GM18870 (cell line): ENCODE data around the gene TRPM2.

Experiments
- ATAC-seq: cut with Tn5 transposase; IDR thresholded peaks from one replicate; pipeline ENCODE4 v1.9.1; 2021; ENCODE audit warnings: moderate library complexity; ENCODE audit not compliant: unreplicated experiment

Gene TRPM2

DNA sequence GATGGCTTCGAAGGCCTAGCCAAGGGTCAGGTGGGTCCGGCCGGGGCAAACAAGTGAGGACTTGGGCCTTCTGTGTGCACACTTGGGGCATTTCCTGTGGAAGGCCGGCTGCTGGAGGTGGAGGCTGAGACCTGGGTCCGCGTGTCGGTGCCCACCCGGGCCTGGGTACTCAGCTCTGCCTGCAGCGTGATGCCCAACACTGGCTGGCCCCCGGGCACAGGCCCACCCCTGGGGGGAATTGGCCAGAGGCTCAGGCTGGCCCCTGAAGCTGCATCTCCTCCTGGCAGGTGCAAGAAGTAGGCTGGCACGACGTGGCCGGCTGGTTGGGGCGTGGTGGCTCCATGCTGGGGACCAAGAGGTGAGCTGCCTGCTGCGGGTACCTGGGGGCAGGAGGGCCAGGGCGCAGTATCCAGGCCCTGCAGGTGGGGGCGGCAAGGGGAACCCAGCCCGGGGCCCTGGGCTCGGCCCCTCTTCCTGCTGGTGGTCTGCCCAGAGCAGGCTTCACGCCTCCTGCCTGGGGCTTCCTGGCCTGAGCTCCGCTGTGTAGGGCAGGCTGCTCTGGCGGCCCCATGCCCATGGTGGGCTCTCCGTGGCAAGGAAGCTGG, 31.5 kb upstream of the TRPM2 start:
- no peak for ATAC-seq

DNA sequence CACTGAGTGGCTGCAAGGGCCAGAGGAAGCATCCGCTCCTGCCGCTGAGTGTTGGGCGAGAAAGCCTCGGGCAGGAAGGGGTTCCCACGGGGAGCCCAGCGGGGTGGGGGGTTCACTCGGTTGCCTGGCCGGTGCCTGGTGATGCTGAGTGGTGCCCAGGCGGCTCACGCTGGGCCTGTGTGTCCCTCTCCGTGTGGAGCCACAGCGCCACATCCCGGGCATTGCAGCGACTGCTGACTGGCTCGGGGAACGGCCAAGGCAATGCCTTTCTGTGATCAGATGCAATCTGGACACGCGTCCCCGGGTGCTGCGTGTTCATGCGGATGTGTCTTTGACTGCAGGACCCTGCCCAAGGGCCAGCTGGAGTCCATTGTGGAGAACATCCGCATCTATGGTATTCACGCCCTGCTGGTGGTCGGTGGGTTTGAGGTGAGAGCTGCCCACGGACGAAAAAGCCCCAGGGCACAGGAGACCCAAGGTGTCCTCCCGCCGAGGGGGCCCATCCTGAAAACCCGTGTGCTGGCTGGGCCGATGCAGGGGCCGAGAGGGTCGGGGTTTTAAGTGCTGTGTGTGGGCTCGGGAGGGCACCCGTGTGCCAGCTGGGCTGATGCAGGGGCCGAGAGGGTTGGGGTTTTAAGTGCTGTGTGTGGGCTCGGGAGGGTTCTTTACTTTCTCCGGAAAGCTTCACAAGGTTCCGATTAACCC, 30.6 kb upstream of the TRPM2 start:
- no peak for ATAC-seq

DNA sequence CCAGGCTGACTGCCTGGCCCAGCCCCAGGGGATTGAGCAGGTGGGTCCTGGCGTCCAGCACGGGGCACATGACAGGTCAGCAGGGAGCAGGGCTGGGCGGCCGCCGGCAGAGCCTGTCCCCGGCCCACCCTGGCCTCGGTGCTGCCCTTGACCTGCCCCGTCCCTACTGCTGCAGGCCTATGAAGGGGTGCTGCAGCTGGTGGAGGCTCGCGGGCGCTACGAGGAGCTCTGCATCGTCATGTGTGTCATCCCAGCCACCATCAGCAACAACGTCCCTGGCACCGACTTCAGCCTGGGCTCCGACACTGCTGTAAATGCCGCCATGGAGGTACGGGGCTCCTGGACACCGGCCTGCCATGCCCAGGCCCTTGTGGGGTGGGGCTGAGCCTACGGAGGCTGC, 29.8 kb upstream of the TRPM2 start:
- no peak for ATAC-seq

DNA sequence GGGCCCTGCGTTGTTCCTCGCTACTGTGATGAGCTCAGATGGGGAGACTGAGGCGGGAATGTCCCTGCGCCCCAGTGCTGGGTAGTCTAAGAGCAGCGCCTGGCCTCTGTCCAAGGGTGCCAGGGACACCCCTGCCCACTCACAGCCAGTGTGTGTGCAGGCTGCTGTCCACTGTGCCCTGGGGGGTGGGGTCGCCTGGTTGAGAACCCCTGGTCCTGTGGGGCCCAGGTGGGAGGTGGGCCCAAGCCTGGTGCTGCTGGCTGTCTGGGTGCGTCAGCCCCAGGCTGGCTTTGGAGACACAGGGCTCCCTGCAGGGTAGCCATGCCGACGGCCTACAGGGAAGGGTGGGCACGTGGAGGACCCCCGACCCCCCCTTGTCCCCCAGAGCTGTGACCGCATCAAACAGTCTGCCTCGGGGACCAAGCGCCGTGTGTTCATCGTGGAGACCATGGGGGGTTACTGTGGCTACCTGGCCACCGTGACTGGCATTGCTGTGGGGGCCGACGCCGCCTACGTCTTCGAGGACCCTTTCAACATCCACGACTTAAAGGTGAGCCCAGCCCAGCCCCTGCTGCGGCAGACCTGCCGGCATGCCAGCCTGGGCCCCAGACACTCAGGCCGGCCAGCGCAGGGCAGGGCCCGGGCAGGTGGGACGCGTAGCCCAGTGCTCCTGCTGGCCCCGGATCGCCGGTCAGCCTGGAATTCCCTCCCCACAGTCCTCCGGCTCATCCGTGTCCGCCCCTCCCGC, 29.1 kb upstream of the TRPM2 start:
- ATAC-seq = no peak

DNA sequence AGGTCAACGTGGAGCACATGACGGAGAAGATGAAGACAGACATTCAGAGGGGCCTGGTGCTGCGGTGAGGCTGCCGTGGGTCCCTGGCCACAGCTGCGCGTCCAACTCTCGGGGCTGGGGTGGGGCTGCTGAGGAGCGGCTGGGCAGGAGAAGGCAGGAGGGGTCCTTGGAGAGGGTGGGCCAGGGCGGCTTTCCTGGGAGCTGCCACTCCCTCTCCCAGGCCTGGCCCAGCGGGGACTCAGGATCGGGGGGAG, 28.6 kb upstream of the TRPM2 start:
- ATAC-seq = no peak

DNA sequence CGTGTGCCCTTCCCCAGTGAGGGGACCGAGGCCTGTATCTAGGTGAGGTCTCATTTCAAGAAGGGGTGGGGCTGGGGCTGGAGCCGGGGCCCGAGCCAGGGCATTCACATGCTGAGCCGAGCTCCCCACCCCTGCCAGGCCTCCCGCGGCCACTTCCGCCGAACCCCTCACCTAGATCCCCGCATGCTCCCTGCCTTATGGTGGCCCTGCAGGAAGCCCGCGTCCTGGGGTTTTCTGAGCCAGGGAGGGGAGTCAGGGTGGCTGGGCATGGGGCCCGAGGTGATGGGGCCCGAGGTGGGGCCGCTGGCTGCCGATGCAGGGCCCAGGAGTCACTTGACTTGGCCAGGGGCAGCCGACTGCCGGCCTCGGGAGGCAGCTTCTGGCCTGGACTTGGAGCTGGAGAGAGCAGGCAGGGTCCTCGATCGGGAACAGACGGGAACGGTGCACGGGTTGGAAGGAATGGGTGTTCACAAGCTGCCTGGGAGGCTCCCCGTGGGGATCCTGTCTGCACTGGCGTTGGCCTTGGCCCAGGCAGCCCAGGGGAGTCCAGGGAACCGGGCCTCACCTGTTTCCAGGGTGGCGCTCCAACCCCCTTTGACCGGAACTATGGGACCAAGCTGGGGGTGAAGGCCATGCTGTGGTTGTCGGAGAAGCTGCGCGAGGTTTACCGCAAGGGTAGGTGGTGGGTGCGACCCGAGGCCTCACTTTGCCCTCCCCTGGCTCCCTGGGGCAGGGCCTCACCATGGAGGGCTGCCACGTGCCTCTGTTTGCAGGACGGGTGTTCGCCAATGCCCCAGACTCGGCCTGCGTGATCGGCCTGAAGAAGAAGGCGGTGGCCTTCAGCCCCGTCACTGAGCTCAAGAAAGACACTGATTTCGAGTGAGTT, 27.8 kb upstream of the TRPM2 start:
- ATAC-seq = no peak

DNA sequence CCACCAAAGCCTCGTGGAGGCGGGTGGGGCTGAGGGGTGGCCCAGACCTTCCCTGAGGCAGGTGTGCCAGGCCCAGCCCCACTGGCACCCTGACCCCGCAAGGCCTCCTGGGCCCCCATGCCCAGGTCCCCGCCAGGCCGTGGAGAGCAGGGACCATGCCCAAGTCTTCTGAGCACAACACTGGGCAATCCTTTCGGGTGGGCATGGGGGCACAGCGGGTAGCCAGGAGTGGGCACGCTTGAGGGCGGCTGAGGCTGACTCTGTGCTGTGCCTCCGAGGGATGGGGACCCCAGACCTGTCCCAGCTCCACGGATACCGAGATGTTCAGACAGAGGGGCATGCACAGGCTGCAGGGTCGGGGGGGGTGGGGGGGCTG, 27.2 kb upstream of the TRPM2 start:
- no peak for ATAC-seq

DNA sequence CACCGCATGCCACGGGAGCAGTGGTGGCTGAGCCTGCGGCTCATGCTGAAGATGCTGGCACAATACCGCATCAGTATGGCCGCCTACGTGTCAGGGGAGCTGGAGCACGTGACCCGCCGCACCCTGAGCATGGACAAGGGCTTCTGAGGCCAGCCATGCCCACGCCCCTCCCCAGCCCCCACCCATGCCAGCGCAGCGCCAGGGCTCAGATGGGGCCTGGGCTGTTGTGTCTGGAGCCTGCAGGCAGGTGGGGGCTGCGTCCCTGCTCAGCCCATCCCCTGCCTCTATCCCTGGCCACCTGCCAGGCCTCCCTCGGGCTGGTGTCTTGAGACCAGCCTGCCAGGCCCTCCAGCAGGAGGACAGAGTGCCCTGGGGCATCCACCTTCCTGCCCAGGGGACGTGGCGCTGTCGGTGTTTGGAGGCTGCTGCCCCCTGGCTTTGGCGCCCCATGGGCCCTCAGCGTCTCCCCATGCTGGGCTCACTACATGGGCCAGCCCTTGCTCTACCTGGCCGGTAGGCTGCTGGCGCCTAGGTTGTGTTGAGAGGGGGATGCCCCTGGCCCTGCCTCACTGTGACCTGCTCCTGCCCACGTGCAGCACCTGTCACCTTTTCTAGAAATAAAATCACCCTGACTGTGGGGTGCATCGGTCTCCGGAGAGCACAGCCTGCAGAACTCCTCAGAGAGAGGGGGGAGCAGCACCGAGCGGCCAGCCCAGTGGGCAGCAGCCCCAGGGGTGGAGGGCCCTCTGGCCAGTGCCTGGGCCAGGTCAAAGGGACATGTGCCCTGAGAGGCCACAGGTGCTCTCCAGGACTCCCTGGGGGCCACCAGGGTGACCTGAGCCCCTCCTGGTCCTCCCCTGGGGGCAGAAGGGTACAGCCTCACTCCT, 26.5 kb upstream of the TRPM2 start:
- ATAC-seq = no peak

DNA sequence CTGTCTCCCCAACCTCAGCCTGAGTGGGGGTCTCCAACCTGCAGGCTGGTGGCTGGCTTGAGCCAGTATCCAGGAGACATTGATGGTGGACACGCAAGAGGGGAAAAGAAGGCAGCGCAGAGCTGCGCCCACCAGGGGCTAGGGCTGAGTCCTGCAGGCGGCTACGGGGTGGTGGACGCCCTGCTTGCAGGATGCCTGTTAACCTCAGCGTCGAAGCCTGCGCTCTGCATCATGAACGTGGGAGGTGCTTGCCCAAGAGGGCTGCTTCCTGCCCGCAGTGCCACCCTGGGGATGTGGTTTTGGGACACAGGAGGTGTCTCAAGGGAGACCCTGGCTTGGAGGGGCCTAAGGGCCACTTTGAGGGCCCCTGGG, 25.8 kb upstream of the TRPM2 start:
- ATAC-seq = no peak

DNA sequence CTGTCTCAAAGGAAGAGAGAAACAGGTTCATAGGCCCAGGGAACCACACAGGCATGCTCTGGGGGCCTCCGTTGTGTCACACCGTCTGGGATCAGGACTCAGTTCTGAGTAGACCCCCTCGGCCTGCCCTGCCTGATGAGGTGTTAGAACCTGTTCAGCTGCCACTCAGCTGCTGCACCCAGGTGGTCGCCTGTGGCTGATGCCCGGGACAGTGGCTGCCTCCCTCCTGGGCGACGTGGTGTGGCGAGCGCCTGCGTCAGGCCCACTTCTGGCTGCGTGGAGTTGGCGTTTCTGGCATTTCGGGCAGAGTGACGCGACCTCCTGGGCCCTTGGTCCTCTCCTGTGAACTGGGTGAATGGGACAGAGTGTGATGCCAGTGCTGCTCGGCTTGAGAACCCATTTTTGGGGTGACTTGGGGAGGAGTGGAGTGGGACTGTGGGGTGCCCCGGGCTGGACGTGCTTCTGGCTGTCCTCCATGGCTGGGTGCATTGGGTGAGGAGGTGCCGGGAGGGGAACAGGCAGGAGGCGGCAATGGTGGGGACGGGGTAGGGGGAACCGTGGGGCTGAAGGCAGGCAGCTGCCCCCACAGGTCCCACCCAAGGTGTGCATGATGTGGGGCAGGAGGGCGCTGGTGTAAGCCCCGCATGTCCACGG, 25.1 kb upstream of the TRPM2 start:
- no peak for ATAC-seq

DNA sequence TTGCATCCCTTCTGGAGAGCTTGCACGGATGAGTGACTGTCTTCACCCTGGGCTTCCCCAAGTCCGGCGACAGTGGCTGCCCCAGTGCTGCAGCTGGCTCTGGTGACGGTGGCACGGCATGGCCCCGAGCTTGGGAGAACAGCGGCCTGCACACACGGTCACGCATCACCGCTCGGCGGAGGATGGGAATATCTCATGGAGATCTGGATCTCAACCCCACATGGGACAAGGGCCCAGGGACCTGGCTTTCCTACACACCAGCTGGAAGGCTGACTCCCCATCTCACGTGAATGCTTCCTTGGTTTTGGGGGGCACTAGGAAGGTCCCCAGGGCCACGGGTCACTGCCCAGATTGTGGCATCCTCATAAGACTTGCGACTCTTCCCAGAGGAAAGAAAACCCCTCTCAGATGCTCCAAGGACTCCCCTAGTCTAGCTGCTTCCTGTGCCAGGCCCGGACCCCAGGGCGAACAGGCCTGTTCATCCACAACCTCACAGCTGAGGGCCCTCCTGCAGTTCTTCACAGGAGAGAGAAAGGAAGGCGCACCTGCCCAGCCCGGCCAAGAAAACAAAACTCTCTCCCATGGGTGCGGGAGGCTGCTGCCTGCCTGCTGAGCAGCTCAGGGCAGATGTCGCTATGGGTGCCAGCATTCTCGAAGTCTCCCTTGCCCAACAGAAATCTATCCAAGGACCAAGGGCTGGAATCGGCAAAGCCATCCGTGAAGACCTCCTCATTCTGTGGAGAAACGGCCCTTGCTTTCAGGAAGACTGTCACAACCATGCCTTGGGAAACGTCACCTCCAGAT, 24.1 kb upstream of the TRPM2 start:
- ATAC-seq = no peak

DNA sequence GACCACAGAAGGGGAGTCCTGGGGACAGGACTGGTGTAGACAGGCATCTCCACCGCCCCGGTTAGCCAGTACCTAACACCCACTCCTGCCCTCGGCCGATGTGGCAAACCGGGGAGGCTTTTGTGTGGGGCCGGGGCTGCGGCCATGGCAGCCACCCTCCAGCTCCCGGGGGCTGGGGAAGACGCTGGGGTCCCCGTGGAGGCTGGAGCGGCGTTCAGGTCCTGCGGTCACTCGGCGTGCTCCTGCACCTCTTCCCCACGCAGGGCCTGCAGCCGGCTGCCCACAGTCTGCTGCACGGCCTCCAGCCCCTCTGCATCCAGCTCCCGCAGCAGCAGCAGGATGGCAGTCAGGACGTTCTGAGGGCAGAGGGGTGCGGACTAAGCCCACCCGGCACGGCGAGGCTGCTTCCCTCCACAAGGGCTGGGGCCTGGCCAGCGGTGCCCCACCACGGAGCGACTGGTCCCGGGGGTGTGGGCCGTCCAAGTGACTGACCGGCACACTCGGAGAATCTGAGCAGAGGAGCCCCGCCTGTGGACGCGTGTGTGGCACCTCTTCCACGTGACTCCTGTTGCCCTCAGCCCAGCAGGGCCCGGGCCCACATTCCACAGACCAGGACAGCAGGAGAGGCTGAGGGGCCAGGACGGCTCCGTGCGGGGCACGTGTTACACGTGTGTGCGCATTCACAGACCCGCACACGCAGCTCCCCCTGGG, 23.3 kb upstream of the TRPM2 start:
- no peak for ATAC-seq

DNA sequence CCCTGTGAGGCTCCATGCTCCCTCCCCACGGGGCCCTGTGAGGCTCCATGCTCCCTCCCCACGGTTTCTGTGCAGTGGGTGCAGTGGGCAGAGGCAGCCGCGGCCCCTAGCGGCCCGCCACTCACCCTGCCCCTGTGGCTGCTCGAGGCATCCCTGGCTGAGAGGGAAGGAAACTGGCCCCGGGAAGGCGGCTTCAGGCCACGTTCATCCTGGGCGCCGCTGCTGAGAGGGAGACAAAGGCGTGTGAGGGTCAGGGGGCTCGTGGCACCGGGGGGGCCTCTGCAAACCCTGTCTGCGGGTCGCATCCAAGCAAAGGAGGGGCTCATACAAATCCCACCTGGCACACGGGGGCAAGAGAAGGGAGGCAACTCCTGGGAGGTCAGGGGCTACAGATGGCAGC, 22.7 kb upstream of the TRPM2 start:
- ATAC-seq = no peak

DNA sequence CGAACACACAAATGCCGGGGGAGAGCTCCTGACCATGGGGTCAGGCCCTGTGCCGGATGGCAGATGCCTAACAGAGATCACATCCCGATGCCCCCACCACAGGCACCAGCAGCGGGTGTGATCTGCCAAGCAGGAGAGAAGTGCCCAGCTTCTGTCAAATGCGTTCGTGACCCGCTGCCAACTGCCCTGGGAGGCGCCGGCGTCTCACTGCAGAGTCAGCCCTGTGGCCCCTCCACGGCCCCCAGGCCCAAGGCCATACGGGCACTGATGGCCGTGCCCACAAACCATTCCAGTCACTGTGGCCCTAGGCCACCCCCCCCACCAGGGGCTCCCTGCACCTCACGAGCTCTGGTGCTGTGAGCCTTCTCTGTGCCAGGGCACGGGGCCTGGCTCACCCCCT, 22.2 kb upstream of the TRPM2 start:
- no peak for ATAC-seq

DNA sequence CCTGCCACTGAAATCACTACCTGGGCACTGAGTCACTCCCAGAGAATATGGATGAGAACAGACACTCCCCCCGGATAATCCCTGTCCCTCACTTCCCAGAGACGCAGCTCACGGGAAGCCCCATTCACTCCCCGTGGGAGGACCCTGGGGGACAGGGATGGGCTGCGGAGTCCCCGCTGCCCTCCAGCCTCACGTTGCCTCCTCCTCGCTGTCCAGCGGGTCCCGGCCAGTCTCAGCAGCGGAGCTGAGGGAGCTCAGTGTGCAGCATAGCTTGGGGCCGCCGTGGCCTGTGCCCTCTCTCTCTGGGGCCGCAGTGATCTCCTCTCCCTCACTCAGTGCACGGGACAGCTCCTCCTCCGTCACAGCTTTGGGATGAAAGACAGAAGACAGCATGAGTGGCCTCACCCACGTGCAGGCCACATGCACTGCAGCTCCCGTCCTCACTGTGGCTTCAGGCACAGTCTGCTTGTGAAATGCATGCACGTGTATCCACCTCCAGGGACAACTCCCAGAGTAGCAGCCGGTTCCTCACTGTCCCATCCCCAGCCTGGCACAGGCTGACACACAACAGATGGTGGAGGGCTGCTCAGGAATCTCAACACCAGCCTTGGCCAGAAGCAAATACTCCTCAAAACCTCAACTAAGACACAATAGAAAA, 21.6 kb upstream of the TRPM2 start:
- ATAC-seq = no peak

DNA sequence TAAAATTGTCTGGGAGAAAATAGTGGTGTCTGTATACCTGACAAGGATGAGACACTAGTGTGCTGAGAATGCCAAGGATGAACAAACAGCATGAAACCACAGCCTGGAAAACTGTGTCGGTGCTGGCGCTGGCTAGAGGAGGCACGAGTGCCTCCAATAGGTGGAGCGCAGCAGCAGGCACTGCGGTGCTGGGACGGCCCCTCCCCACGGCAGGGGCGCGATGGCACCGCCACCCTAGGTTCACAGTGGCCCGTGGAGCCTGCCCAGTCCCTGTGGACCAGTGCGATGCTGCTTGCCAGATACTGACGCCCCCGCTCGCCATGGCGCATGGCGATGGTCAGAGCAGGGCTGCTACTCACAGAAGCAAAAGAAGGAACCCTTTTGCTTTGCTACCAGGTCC, 21.0 kb upstream of the TRPM2 start:
- ATAC-seq = no peak

DNA sequence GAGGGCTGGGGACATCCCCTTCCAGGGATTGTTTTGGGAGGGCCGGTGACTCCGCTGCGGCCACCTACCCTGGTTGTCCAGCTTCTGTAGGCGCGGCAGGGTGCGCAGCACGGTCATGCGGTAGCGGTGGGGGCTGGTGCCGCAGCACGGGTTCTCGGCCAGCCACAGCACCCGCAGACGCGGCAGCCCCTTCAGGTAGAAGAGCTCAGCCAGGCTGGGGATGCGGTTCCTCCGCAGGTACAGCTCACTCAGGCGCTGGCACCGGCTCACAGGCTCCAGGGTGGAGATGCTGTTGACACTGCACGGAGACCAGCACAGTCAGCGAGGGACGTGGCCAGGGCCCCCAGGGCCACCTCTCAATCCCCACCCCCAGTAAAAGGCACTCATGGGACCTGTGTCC, 20.5 kb upstream of the TRPM2 start:
- no peak for ATAC-seq
